ENCODE measurements around the gene PLXNA4.

PLXNA4 gene

DNA sequence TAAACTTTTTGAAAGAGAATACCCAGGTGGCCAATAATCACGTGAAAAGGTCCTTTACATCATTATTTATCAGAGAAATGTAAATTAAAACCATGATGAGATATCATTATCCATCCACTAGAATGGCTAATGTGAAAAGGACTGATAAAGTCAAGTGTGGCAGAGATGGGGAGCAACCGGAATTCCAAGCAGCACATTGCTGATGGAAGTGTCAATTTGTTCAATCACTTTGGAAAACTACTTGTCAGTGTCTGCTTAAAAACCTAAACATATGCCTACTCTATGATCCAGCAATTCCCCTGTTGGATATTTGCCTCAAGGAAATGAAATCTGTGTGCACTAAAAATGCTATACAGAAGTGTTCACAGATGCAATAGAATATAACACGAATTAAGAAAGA lies 465.6 kb downstream of the PLXNA4 start:
- H3K27ac ChIP-seq (ENCODE audit: low read depth, low read length), result no peak overlapping the region
- H3K36me3 ChIP-seq (ENCODE audit: control insufficient read depth, low read length), result no peaks in the 10 kb centered on the region
- H3K9me2 ChIP-seq (replicated peaks; ENCODE audit: control insufficient read depth, low read length), result no peaks in the 10 kb centered on the region
- TF ChIP-seq, protein P1, sequence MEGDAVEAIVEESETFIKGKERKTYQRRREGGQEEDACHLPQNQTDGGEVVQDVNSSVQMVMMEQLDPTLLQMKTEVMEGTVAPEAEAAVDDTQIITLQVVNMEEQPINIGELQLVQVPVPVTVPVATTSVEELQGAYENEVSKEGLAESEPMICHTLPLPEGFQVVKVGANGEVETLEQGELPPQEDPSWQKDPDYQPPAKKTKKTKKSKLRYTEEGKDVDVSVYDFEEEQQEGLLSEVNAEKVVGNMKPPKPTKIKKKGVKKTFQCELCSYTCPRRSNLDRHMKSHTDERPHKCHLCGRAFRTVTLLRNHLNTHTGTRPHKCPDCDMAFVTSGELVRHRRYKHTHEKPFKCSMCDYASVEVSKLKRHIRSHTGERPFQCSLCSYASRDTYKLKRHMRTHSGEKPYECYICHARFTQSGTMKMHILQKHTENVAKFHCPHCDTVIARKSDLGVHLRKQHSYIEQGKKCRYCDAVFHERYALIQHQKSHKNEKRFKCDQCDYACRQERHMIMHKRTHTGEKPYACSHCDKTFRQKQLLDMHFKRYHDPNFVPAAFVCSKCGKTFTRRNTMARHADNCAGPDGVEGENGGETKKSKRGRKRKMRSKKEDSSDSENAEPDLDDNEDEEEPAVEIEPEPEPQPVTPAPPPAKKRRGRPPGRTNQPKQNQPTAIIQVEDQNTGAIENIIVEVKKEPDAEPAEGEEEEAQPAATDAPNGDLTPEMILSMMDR (IDR thresholded peaks at IDR 0.05; ENCODE audit: low read depth, low read length, poor library complexity, severe bottlenecking), result no peak
- no peak for TF ChIP-seq EZH2phosphoT487 (IDR thresholded peaks at IDR 0.05; ENCODE audit: borderline replicate concordance, low read length)
- no peak overlapping the region for H3K4me2 ChIP-seq (ENCODE audit: low read length)
- no peaks in the 10 kb centered on the region for H3K4me1 ChIP-seq (ENCODE audit: control insufficient read depth, low read length)
- no peaks in the 10 kb centered on the region for H3K9me3 ChIP-seq (ENCODE audit: control insufficient read depth, insufficient read depth, low read length)
- no peaks in the 10 kb centered on the region for H3F3A ChIP-seq (ENCODE audit: control insufficient read depth, insufficient read depth)
- H3K79me2 ChIP-seq (ENCODE audit: control insufficient read depth, low read length), result no peaks in the 10 kb centered on the region
- H3K27me3 ChIP-seq (ENCODE audit: control insufficient read depth, low read length), result no peaks in the 10 kb centered on the region
- H4K20me1 ChIP-seq (ENCODE audit: control insufficient read depth, insufficient read depth, low read depth, low read length), result no peaks in the 10 kb centered on the region
- no peak overlapping the region for H3K4me3 ChIP-seq (ENCODE audit: low read length)

DNA sequence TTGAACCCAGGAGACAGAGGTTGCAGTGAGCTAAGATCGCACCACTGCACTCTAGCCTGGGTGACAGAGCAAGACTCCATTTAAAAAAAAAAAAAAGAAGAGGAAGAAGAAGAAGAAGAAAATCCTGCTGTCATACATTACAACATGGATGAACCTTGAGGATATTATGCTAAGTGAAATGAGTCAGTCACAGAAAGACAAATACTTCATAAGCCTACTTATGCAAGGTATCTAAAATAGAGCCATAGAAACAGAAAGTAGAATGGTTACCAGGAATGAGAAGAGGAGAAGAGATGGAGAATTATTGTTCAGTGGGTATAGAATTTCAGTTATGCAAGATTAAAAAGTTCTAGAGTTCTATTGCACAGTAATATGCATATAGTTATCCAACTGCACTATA lies 466.5 kb downstream of the PLXNA4 start:
- H3K27ac ChIP-seq (ENCODE audit: low read depth, low read length), result no peak overlapping the region
- no peaks in the 10 kb centered on the region for H4K20me1 ChIP-seq (ENCODE audit: control insufficient read depth, insufficient read depth, low read depth, low read length)
- TF ChIP-seq, protein P1 (IDR thresholded peaks at IDR 0.05; ENCODE audit: low read depth, low read length, poor library complexity, severe bottlenecking), result no peak
- TF ChIP-seq EZH2phosphoT487 (IDR thresholded peaks at IDR 0.05; ENCODE audit: borderline replicate concordance, low read length), result no peak
- no peaks in the 10 kb centered on the region for H3K9me3 ChIP-seq (ENCODE audit: control insufficient read depth, insufficient read depth, low read length)
- no peak overlapping the region for H3K4me2 ChIP-seq (ENCODE audit: low read length)
- no peaks in the 10 kb centered on the region for H3K27me3 ChIP-seq (ENCODE audit: control insufficient read depth, low read length)
- no peak overlapping the region for H3K4me3 ChIP-seq (ENCODE audit: low read length)
- H3K79me2 ChIP-seq (ENCODE audit: control insufficient read depth, low read length), result no peaks in the 10 kb centered on the region
- no peaks in the 10 kb centered on the region for H3K36me3 ChIP-seq (ENCODE audit: control insufficient read depth, low read length)
- H3F3A ChIP-seq (ENCODE audit: control insufficient read depth, insufficient read depth), result no peaks in the 10 kb centered on the region
- no peaks in the 10 kb centered on the region for H3K4me1 ChIP-seq (ENCODE audit: control insufficient read depth, low read length)
- no peaks in the 10 kb centered on the region for H3K9me2 ChIP-seq (replicated peaks; ENCODE audit: control insufficient read depth, low read length)

DNA sequence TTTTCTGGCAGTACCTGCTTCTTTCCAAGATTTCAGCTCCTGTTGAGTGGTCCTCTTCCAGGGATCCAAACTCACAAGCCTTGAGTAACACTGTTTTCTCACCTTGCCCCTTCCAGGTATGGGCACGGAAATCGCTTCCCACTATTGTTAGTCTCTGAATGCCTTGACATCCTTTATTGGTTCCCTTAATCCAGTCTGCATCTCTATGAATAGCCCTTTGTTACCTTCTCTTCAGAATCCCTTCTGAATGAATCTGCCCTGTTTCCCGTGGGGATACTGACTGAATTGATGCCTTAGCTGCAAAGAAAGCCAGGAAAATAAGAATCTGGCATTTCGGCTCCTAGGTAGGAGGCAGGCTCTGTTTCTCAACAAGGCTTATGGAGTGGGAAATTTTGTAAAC lies 467.7 kb downstream of the PLXNA4 start:
- no peaks in the 10 kb centered on the region for H3K27me3 ChIP-seq (ENCODE audit: control insufficient read depth, low read length)
- H3K9me3 ChIP-seq (ENCODE audit: control insufficient read depth, insufficient read depth, low read length), result no peaks in the 10 kb centered on the region
- no peak overlapping the region for H3K4me3 ChIP-seq (ENCODE audit: low read length)
- no peak overlapping the region for H3K4me2 ChIP-seq (ENCODE audit: low read length)
- no peak overlapping the region for H3K27ac ChIP-seq (ENCODE audit: low read depth, low read length)
- H4K20me1 ChIP-seq (ENCODE audit: control insufficient read depth, insufficient read depth, low read depth, low read length), result no peaks in the 10 kb centered on the region
- no peaks in the 10 kb centered on the region for H3K79me2 ChIP-seq (ENCODE audit: control insufficient read depth, low read length)
- H3K9me2 ChIP-seq (replicated peaks; ENCODE audit: control insufficient read depth, low read length), result no peaks in the 10 kb centered on the region
- TF ChIP-seq EZH2phosphoT487 (IDR thresholded peaks at IDR 0.05; ENCODE audit: borderline replicate concordance, low read length), result no peak
- TF ChIP-seq, protein P1 (IDR thresholded peaks at IDR 0.05; ENCODE audit: low read depth, low read length, poor library complexity, severe bottlenecking), result no peak
- H3K36me3 ChIP-seq (ENCODE audit: control insufficient read depth, low read length), result no peaks in the 10 kb centered on the region
- no peaks in the 10 kb centered on the region for H3F3A ChIP-seq (ENCODE audit: control insufficient read depth, insufficient read depth)
- H3K4me1 ChIP-seq (ENCODE audit: control insufficient read depth, low read length), result no peaks in the 10 kb centered on the region

DNA sequence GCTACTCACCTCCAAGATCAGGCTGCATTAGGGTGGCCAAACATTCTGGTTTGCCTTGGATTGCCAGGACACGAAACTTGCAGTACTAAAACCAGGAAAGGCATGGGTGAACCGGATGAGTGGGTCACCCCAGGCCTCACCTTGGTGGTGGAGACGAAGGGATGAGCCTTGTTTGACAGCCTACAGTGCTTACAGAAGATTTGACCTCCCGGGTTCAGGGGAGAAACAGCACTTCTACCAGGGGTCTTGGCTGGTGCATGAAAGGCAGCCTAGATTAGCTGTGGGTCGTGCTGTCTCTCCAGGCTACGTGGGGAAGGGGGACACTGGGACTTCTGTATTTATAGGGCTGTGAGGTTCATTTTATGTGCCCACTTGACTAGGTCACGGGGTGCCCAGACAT lies 469.8 kb downstream of the PLXNA4 start:
- Histone ChIP-seq H3F3A (ENCODE audit: control insufficient read depth, insufficient read depth) (no peaks in the 10 kb centered on the region), H3K9me2 (replicated peaks; ENCODE audit: control insufficient read depth, low read length) (no peaks in the 10 kb centered on the region), H3K4me3 (ENCODE audit: low read length) (no peak overlapping the region), H3K4me1 (ENCODE audit: control insufficient read depth, low read length) (no peaks in the 10 kb centered on the region), H3K4me2 (ENCODE audit: low read length) (no peak overlapping the region), H3K36me3 (ENCODE audit: control insufficient read depth, low read length) (no peaks in the 10 kb centered on the region), H3K27ac (ENCODE audit: low read depth, low read length) (no peak overlapping the region), H4K20me1 (ENCODE audit: control insufficient read depth, insufficient read depth, low read depth, low read length) (no peaks in the 10 kb centered on the region), H3K9me3 (ENCODE audit: control insufficient read depth, insufficient read depth, low read length) (no peaks in the 10 kb centered on the region), H3K27me3 (ENCODE audit: control insufficient read depth, low read length) (no peaks in the 10 kb centered on the region), H3K79me2 (ENCODE audit: control insufficient read depth, low read length) (no peaks in the 10 kb centered on the region)
- TF ChIP-seq, protein P1 (IDR thresholded peaks at IDR 0.05; ENCODE audit: low read depth, low read length, poor library complexity, severe bottlenecking), result no peak
- no peak for TF ChIP-seq EZH2phosphoT487 (IDR thresholded peaks at IDR 0.05; ENCODE audit: borderline replicate concordance, low read length)

Measured in DOHH2 (cell line).